HG03175 (cell line): ENCODE measurements around the gene CERS3.
"Not testable (repeated sequence)": the region's sequence is repeated elsewhere in the genome, so short reads cannot be mapped to it uniquely, and the experiment has no call there.

Source experiments
- ATAC-seq: cut with Tn5 transposase; IDR thresholded peaks from one replicate; pipeline ENCODE4 v1.9.1; 2021; ENCODE audit warnings: mild to moderate bottlenecking, moderate library complexity; ENCODE audit not compliant: unreplicated experiment

Gene CERS3

DNA sequence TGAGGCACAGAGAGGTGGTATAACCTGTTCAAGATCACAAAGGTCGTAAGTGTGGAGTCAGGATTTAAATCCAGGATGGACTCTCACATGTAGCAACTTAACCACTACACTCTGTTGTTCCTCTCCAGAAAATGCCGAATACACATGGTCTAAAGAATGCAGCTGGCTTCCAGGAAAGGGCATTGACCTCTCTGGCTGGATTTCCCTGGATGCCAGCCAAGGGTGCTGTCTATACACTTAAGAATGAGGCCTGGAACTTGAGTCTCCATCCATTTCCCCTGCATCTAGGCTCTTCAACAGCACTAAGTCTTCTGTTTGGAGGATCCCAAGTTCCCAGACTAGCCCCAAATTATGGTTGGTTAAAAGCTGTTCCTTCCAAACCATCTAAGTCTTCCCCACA is 60.5 kb downstream of the CERS3 start:
- no peak for ATAC-seq

- no peak for ATAC-seq
These were observed 62.7 kb downstream of the CERS3 start for GRCh38 chr15:100466073-100466472.

DNA sequence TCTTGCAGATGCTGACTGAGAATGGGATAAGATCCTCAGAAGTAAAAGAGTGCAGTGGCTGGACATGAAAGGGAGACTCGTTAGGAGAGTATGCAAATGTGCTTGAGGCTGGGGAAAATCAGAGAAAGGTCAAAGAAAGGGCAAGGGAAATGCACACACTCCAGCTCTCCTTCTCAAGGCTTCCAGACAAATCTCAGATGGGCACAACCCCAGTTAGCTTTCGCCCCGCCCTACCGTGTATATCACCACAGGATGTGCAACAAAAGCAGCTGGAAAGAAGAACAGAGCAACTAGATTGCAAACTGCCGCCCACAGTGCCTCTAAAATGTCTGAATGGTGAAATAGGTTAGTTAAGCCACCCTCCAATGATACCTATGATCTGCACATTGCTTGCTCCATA is 63.9 kb downstream of the CERS3 start:
- no peak for ATAC-seq

DNA sequence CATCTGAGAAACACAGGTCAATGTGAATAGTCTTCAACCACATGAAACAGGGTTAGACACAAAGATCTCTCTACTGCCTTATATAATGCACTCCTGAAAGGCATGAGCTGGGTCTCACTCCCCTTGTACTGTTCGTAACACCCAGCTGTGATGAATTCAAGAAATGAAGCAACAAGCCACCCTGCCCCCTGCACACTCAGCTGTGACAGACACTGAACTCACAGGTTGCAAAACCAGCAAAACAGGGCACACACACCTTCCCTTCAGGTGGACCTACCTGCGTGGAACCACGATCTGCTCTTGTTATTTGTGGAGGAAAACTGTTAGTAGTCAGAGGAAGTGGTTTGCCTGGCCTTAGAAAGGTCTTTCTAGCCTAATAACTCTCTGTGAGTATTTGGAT is 64.5 kb downstream of the CERS3 start:
- no peak for ATAC-seq

GRCh38 chr15:100463515-100463914 is 65.2 kb downstream of the CERS3 start:
- no peak for ATAC-seq

DNA sequence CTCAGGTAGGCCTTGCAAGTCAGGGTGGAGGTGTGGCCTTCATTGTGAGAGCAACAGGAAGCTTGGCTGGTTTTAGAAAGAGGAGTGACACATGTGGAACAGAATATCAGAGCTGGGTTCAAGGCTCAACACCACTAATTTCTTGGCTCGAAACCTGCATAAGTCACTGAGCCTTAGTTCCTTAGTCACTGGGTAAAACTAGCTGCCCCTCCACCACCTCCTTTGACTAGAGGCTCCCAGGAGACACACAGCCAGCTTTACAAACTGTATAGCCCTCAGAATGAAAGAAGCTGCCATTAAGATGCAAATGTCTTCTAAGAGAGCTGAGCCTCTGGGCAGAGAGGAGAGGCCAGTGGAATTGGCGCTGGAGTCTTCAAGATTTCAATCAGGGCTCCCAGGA is 67.7 kb downstream of the CERS3 start:
- ATAC-seq = no peak

- no peak for ATAC-seq
These were observed 71.5 kb downstream of the CERS3 start for GRCh38 chr15:100457201-100457600.

- no peak for ATAC-seq
These were observed 74.6 kb downstream of the CERS3 start for GRCh38 chr15:100454148-100454547.

GRCh38 chr15:100448481-100448880 is 80.3 kb downstream of the CERS3 start:
- no peak for ATAC-seq

- not testable (repeated sequence) for ATAC-seq
These were observed 87.7 kb downstream of the CERS3 start for GRCh38 chr15:100441063-100441462.

DNA sequence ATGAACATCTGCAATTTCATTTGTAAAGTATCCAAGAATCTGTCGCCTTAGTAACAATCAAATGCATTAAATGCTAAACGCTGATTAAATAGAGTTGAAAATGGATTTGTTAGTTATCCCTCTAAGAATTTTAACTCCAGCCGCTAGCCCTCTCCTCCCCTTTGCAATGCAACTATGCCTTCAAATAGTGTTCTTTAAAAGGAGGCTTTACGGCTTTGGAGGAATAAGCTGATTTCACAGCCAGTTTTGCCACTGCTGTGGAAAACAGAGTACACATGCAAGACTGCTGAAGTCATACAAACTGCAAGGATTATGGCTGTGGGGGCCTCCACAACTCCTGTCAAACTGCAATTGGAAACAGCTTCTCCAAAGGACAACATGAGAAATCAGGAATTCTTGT is 89.2 kb downstream of the CERS3 start:
- ATAC-seq = no peak

DNA sequence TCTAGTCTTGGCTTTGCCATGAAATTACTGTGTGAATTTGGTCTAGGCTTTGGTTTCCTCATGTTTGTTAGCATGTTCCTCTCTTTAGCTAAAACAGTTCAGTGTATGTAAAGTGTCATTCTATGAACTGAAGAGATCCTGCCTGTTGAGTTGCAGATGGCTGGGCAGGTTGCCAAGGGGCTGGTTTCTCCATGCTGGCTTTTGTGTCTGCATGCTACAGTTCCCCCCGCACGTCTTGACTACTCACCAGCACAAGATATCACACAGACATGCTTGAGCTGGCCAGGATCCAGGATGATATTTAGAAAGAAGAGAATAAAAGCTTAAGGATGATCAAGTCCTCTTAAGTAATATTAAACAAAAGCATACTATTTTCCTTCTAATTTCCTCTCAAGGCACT is 90.2 kb downstream of the CERS3 start:
- no peak for ATAC-seq

- ATAC-seq = no peak
These were observed 91.5 kb downstream of the CERS3 start for GRCh38 chr15:100437261-100437660.

- ATAC-seq = no peak
These were observed 94.2 kb downstream of the CERS3 start for GRCh38 chr15:100434561-100434960.

DNA sequence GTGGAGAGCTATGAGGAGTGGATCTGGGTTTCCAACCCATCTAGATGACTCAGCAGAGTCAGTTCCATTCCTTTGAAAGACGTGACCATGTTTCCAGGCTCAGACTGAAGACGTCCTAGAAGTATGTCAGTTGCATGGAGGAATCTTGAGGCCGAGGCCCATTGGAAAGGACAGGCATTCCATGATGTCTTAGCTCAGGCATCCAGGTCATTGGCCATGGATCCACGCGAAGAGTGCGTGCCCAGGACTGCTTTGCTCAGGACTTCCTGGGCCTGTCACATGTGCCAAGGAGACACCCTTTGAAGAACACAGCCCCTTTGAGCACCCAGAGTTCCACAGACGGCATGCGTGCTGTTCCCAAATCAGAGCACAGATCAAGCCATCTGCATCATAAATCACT is 94.7 kb downstream of the CERS3 start:
- no peak for ATAC-seq

- ATAC-seq = no peak
These were observed 95.4 kb downstream of the CERS3 start for GRCh38 chr15:100433304-100433703.

DNA sequence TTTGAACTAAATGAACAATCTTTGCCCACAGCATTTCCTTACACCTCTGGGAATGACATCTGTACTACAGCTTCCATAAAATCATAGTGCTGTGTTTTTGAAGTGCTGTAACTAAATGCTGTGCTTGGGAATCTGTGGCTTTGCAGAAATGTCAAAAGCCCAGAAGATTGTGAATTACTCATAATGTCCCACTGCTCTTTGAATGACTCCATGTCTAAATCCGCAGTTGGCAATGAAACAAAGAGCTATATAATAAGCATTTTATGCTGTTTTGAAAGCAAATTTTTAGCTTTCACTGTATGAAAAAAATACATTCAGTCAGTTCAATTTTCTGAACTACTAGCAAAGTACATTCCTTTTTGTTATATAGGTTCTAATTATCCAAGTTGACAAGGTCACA is 98.3 kb downstream of the CERS3 start:
- no peak for ATAC-seq

DNA sequence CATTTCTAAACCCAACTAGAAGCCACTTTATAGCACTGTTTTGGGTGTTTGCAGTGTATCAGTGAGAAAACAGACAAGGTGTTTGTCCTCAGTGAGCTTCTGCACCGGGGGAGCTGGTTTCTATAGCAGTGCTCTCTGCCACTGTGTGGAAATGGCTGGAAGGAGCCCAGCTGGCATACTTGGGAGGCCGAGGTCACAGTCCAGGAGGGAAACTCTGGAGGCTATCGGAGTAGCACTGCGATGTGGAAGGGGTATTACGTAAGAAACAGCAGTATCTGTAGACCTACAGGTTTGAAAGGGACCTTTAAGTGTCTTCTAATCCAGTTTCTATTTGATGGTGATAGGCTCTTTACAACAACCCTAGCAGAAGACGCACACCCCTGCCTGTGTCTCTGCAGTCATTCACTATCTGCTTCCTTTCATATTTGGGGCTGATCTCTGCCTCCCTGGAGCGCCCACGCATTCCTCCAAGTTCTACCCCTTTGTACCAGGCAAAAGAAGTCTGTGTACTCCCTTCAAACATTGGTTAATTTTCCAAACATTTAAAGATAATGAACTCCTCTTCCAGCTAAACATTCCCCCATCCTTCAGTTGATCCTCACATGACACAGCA is 99.5 kb downstream of the CERS3 start:
- ATAC-seq = no peak

GRCh38 chr15:100426937-100427336 is 101.8 kb downstream of the CERS3 start:
- ATAC-seq = no peak

GRCh38 chr15:100405179-100405578 is 123.6 kb downstream of the CERS3 start:
- no peak for ATAC-seq

GRCh38 chr15:100400996-100401395 is 127.8 kb downstream of the CERS3 start:
- no peak for ATAC-seq

- ATAC-seq = no peak
These were observed 133.9 kb downstream of the CERS3 start for GRCh38 chr15:100394736-100395440.

- ATAC-seq = no peak
These were observed 135.7 kb downstream of the CERS3 start for GRCh38 chr15:100393008-100393407.
